GM12878 (cell line): ENCODE measurements around the gene PIGB. TPM values are rescaled to one million over a fixed set of nuclear protein-coding genes. Genes with fewer than 3 reads are reported as not detected.

Experiments
- ATF2 ChIP-seq: IDR thresholded peaks from 2 replicates; pipeline ENCODE4 v1.6.1; 2012; ENCODE audit warnings: low read length, inconsistent platforms
- CBFB ChIP-seq: IDR thresholded peaks from 2 replicates; pipeline ENCODE4 v1.6.1; 2016; ENCODE audit warnings: antibody characterized with exemption, low read depth
- CHD2 ChIP-seq: IDR thresholded peaks from 2 replicates; pipeline ENCODE4 v1.6.1; 2011; ENCODE audit warnings: low read depth, low read length, improper control_type of control experiment, borderline replicate concordance
- E4F1 ChIP-seq: fragments of 450-650 bp; IDR thresholded peaks from 2 replicates; pipeline ENCODE4 v1.6.1; 2018; ENCODE audit warnings: borderline replicate concordance, mild to moderate bottlenecking; ENCODE audit not compliant: partially characterized antibody
- FOXK2 ChIP-seq: fragments of 450-650 bp; IDR thresholded peaks from 2 replicates; pipeline ENCODE4 v1.6.1; 2017; ENCODE audit warnings: mild to moderate bottlenecking, moderate library complexity
- GATAD2B ChIP-seq: fragments of 450-650 bp; conservative IDR thresholded peaks from 2 replicates; pipeline ENCODE4 v1.6.1; 2017; ENCODE audit warnings: low read depth, mild to moderate bottlenecking, moderate library complexity
- HCFC1 ChIP-seq: fragments of 150-350 bp; IDR thresholded peaks from 2 replicates; pipeline ENCODE4 v1.6.1; 2014; ENCODE audit warnings: low read length
- IRF3 ChIP-seq: fragments of 450-650 bp; IDR thresholded peaks from 2 replicates; pipeline ENCODE4 v1.6.1; 2014; ENCODE audit warnings: mild to moderate bottlenecking
- MEF2B ChIP-seq: fragments of 450-650 bp; IDR thresholded peaks from 2 replicates; pipeline ENCODE4 v1.6.1; 2018; ENCODE audit warnings: mild to moderate bottlenecking, moderate library complexity; ENCODE audit not compliant: partially characterized antibody, poor library complexity, severe bottlenecking
- MXI1 ChIP-seq: fragments of 150-350 bp; IDR thresholded peaks from 2 replicates; pipeline ENCODE4 v1.6.1; 2011; ENCODE audit warnings: low read depth, mild to moderate bottlenecking, inconsistent platforms, low read length, improper control_type of control experiment
- NFYB ChIP-seq: IDR thresholded peaks from 2 replicates; pipeline ENCODE4 v1.6.1; 2011; ENCODE audit warnings: low read depth, mild to moderate bottlenecking, low read length, improper control_type of control experiment, moderate library complexity; ENCODE audit not compliant: insufficient read depth
- SIX5 ChIP-seq: IDR thresholded peaks from 2 replicates; pipeline ENCODE4 v1.6.1; 2011; ENCODE audit warnings: mild to moderate bottlenecking, low read depth, low read length, moderate library complexity; ENCODE audit not compliant: severe bottlenecking
- SMAD1 ChIP-seq: fragments of 450-650 bp; IDR thresholded peaks from 2 replicates; pipeline ENCODE4 v1.6.1; 2018; ENCODE audit warnings: mild to moderate bottlenecking, low read depth; ENCODE audit not compliant: partially characterized antibody
- SRF ChIP-seq, 2 experiments: IDR thresholded peaks; 2 replicates each; pipeline ENCODE4 v1.6.1; 2011; ENCODE audit warnings: low read depth in 2 of 2, low read length in 2 of 2, mild to moderate bottlenecking in 1 of 2, moderate library complexity in 1 of 2
- TBL1XR1 ChIP-seq: IDR thresholded peaks from 2 replicates; pipeline ENCODE4 v1.6.1; 2012; ENCODE audit warnings: low read depth, low read length, improper control_type of control experiment
- USF1 ChIP-seq: IDR thresholded peaks from 2 replicates; pipeline ENCODE4 v1.6.1; 2011; ENCODE audit warnings: borderline replicate concordance, low read depth, mild to moderate bottlenecking, moderate library complexity, mixed read lengths, low read length; ENCODE audit not compliant: insufficient read depth; ENCODE audit errors: extremely low read length
- ZSCAN29 ChIP-seq: fragments of 450-650 bp; IDR thresholded peaks from 2 replicates; pipeline ENCODE4 v1.6.1; 2017; ENCODE audit warnings: mild to moderate bottlenecking, moderate library complexity
- polyA plus RNA-seq, 11 experiments: library from polyadenylated mRNA; depleted of rRNA in 4 of 11; unstranded in 6 of 11; stranded (reverse) in 5 of 11; fragments of >200 nt; fragmentation: Nextera tagmentation in 4 of 11; fragmentation: Illumina TruSeq in 1 of 11; extraction: Ambion mirVana in 4 of 11; extraction: Trizol in 1 of 11; gene quantifications; 1 replicate in 1 of 11; 2 replicates in 10 of 11; pipeline versions ENCODE4 v1.2.1 to v1.2.3, GENCODE V29; 2011 to 2016; ENCODE audit warnings: inconsistent platforms in 2 of 11, missing spikeins in 2 of 11, low read depth in 1 of 11
- total RNA-seq, 4 experiments: library from RNA; depleted of rRNA in 3 of 4; stranded (reverse); fragments of >200 nt in 3 of 4; fragmentation: Illumina TruSeq in 1 of 4; extraction: Trizol in 1 of 4; gene quantifications; 2 replicates each; pipeline versions ENCODE4 v1.2.1 to v1.2.3, GENCODE V29; 2013 to 2021
- TF ChIP-seq, protein P1 (sequence below): fragments of 450-650 bp; formaldehyde crosslinking; IDR thresholded peaks from 2 replicates; pipeline ENCODE4 v1.4.0; 2022; ENCODE audit warnings: mild to moderate bottlenecking, moderate library complexity
- TF ChIP-seq, protein P2 (sequence below): fragments of 450-650 bp; conservative IDR thresholded peaks from 2 replicates; pipeline ENCODE4 v1.6.1; 2017; ENCODE audit warnings: mild to moderate bottlenecking, moderate library complexity

PIGB gene
- total and polyA plus RNA-seq, 10 of the 15 experiments (the other 5 are each of a cell fraction or from before 2014, with no cell fraction given), result 17.9 to 46.0 (median 25.2) TPM

GRCh38 chr15:55290528-55291057 lies 28.4 kb upstream of the PIGB start (continued):
- TF ChIP-seq, protein P1, sequence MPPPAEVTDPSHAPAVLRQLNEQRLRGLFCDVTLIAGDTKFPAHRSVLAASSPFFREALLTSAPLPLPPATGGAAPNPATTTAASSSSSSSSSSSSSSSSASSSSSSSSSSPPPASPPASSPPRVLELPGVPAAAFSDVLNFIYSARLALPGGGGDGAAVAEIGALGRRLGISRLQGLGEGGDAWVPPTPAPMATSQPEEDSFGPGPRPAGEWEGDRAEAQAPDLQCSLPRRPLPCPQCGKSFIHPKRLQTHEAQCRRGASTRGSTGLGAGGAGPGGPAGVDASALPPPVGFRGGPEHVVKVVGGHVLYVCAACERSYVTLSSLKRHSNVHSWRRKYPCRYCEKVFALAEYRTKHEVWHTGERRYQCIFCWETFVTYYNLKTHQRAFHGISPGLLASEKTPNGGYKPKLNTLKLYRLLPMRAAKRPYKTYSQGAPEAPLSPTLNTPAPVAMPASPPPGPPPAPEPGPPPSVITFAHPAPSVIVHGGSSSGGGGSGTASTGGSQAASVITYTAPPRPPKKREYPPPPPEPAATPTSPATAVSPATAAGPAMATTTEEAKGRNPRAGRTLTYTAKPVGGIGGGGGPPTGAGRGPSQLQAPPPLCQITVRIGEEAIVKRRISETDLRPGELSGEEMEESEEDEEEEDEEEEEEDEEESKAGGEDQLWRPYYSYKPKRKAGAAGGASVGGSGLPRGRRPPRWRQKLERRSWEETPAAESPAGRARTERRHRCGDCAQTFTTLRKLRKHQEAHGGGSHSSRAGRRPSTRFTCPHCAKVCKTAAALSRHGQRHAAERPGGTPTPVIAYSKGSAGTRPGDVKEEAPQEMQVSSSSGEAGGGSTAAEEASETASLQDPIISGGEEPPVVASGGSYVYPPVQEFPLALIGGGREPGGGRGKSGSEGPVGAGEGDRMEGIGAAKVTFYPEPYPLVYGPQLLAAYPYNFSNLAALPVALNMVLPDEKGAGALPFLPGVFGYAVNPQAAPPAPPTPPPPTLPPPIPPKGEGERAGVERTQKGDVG (CRISPR knock-in tag), result no peak
- TF ChIP-seq MEF2B, result no peak
- TF ChIP-seq NFYB, result no peak
- no peak for TF ChIP-seq SMAD1
- no peak for TF ChIP-seq ZSCAN29
- no peak for TF ChIP-seq GATAD2B
- no peak for TF ChIP-seq CHD2
- TF ChIP-seq ATF2, result no peak
- no peak for TF ChIP-seq E4F1
- no peak for TF ChIP-seq HCFC1
- TF ChIP-seq TBL1XR1, result 0 out of 2 replicates have a peak, but pooled peaks have one; percentile 14
- no peak for TF ChIP-seq IRF3
- TF ChIP-seq, protein P2, sequence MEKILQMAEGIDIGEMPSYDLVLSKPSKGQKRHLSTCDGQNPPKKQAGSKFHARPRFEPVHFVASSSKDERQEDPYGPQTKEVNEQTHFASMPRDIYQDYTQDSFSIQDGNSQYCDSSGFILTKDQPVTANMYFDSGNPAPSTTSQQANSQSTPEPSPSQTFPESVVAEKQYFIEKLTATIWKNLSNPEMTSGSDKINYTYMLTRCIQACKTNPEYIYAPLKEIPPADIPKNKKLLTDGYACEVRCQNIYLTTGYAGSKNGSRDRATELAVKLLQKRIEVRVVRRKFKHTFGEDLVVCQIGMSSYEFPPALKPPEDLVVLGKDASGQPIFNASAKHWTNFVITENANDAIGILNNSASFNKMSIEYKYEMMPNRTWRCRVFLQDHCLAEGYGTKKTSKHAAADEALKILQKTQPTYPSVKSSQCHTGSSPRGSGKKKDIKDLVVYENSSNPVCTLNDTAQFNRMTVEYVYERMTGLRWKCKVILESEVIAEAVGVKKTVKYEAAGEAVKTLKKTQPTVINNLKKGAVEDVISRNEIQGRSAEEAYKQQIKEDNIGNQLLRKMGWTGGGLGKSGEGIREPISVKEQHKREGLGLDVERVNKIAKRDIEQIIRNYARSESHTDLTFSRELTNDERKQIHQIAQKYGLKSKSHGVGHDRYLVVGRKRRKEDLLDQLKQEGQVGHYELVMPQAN, result no peak
- TF ChIP-seq USF1, result no peak
- TF ChIP-seq FOXK2, result no peak
- no peak for TF ChIP-seq SIX5
- no peak for TF ChIP-seq SRF (IDR thresholded peaks at IDR 0.05; ENCODE audit: low read depth in 2 of 2, low read length in 2 of 2)
- TF ChIP-seq CBFB, result no peak
- TF ChIP-seq MXI1, result no peak
